GM19463 (cell line): ENCODE data around the gene TIMM10.

ENCODE experiments used
- ATAC-seq: cut with Tn5 transposase; IDR thresholded peaks from one replicate; pipeline ENCODE4 v1.9.1; 2021; ENCODE audit warnings: mild to moderate bottlenecking, moderate library complexity; ENCODE audit not compliant: unreplicated experiment

TIMM10 gene

GRCh38 chr11:57508341-57509170 is 22.0 kb downstream of the TIMM10 start:
- ATAC-seq = no peak

- no peak for ATAC-seq
Measured at GRCh38 chr11:57506522-57506921, 24.0 kb downstream of the TIMM10 start.

DNA sequence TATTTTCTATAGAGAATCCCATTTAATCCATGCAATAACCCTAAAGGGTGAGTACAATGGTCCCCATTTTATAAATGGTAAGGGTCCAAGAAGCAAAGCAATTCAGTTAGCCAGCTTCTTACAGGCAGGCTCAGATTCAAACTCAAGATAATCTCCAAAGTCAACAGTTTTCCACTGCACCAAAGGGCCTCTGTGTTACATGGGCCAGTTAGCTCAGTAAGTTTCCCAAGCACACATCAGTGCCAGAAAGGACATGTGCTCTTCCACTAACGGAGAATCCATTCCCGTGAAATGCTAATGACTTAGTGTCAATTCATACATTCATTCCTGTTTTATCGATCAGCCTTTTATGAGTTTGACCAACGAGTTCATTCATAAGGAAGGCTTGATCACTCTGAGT is 26.0 kb downstream of the TIMM10 start:
- ATAC-seq = no peak

DNA sequence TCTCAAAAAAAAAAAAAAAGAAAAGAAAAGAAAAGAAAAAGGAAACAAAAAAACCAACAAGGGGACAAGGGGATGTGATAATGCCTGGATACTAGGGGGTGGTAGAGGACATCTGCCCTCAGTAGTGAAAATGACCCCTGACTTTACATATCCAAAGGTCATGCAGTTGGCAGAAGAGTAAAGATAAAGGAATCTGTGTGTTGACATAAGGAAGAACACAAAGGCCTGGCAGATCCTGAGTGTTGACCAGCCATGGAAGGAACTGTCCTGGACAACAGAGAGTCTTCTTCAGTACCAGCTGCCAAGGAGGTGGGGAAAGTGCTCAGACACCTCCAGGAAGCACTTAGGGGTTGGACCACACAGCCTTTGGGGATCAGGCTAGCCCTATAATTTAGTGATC is 27.7 kb downstream of the TIMM10 start:
- ATAC-seq = no peak

- ATAC-seq = no peak
Measured at GRCh38 chr11:57502376-57502775, 28.2 kb downstream of the TIMM10 start.

DNA sequence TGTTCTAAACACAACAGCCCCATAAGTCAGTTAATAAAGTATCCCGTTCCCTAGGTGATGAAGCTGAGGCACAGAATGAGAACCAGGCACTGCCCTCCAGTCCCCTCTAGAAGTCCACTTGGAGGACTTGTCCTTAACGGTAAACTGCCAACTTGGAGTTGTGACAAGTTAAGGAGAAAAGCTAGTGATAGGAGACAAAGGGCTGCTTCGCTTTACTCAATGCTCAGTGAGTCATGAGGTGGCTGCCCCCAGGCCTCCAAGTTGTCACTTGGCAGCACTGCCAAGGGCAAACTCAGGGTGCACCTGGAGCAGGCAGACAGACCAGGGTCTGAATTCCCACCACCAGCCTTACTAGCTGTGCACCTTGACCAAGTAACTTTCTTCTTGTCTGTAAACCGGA is 28.6 kb downstream of the TIMM10 start:
- no peak for ATAC-seq

DNA sequence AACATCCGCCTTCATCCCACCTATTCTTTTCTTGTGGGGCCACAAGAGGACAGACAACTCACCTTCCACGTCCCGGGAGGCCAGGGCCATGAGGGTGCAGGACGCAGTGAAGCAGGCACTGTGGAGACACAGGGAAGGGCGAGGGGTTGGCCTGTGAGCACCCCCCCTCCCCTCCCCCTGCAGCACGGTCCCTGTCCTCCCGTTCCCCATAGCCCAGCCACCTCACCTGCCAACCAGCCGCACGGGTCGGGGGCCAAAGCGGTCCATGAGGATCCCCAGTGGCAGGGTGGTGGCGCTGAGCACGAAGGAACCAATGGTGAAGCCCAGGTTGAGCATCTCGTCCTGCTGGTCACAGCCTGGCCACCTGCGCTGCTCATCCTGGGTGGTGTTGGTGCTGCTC is 29.6 kb downstream of the TIMM10 start:
- no peak for ATAC-seq

DNA sequence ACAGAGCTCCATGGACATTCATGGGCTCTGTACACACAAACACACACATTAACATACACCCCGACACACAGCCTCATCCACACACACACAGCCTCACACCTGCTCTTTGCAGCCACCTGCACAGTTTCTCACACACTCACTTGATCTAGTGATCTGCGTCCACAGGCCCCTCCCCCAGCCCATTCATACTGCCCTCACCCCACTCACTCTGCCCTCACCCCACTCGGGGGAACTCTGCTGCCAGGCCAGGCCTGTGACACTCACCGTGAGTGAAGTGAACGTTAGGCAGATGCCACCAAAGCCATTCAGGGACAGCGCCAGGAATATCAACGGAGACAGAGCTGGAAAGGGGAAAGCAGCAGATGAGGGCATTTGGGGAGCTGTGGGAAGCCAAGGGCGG is 30.0 kb downstream of the TIMM10 start:
- ATAC-seq = no peak

GRCh38 chr11:57499983-57500461 is 30.5 kb downstream of the TIMM10 start:
- no peak for ATAC-seq

GRCh38 chr11:57499413-57499982 is 31.1 kb downstream of the TIMM10 start:
- ATAC-seq = peak; percentile 100

DNA sequence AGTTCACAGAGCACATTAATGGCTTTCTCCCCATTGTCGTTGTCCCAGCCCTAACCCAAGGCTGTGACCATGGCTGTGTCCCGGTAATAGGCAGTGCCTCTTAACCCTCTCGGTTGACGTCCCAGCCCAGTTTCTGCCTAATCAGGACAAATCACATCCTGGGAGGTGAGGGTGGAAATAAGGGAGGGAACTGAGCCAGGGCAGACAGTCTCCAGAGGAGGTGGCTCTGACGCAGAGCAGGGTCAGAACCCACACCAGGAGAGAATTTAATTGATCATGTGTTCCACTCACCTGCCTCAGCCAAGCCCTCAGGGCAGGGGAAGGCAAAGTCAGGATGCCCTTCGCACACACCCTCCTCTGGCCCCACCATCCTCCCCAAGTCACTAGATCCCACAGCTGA is 32.0 kb downstream of the TIMM10 start:
- ATAC-seq = no peak

- ATAC-seq = no peak
Measured at GRCh38 chr11:57497303-57498247, 33.0 kb downstream of the TIMM10 start.

GRCh38 chr11:57496109-57496820 is 34.3 kb downstream of the TIMM10 start:
- ATAC-seq = no peak

DNA sequence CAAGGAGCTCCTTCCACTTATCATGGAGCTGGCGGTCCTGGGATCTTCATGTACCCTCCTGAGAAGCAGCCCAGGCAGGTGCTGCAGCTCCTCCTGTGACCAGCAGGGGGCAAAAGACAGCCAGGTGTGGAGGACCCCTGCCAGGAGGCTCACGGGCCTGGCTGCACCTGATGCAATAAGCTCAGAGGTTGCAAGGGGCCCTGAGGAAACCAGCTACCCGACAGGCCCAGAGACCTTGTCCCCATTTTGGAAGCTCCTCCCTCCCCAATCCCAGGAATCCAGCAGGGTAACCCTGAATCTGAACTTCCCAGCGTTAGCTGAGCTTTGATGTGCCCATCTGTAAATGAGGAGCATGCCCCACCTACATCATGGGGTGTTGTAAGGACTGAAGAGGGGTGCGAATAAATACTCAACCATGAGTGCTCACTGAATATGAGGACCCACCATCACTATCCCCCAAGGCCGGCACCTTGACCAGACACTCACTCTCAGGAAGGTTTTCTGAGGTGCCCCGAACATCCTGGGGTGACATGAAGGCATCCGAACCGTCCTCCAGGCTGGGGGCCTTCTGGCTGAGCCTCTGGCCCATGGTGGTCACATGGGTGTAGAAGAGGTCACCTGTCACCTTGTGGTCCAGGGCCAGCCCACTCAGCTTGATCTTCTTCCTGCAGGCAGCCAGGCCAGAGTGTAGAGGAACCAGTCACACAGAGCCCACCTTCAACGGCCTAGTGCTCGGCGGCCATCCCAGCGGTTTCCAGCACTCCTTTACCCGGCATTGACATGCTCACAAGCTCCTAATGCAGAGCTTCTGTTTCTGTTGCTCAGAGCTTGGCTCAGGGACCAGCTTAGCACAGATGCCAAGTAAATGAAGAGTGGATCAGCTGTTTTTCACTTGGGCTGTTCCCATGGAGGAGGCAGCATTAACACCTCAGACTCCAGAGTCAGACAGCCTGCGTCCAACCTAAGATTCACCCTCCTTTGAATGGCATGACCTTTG is 36.7 kb downstream of the TIMM10 start:
- ATAC-seq = peak; percentile 83

DNA sequence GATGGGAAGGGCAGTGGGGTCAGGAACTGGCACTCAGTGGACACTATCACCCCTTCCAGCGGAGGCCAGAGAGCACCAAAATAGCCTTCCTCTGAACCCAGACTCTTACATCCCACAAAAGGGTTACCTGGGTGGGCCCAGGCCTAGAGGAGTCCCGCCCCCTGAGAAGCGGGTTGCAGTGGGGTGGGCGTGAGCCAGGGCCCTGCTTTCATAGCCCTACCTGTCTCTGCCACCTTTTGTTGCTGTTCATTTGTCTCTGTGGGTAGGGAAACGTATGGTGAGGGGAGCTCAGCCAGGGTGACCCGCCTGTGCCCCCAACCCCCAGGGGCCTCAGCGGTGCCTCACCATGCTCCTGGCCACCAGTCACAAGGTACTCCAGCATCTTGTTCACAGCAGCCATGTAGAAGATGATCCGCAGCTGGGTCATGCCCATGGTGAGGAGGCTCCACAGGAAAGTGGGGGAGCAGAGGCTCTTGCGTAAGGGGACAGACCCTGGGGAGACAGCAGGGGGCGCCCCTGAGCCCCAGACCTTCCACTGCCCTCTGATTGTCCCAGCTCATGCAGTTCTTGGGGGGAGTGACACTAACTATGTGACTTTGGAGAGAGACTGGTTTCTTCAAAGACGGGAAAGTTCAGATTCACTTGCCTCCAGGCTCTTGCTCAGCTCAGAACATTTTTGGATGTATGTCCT is 39.0 kb downstream of the TIMM10 start:
- ATAC-seq = peak; percentile 49

GRCh38 chr11:57490456-57491248 is 39.9 kb downstream of the TIMM10 start:
- ATAC-seq = no peak

GRCh38 chr11:57487920-57488659 is 42.5 kb downstream of the TIMM10 start:
- no peak for ATAC-seq
